Measurements from ENCODE around the gene WDSUB1.

The WDSUB1 gene

DNA sequence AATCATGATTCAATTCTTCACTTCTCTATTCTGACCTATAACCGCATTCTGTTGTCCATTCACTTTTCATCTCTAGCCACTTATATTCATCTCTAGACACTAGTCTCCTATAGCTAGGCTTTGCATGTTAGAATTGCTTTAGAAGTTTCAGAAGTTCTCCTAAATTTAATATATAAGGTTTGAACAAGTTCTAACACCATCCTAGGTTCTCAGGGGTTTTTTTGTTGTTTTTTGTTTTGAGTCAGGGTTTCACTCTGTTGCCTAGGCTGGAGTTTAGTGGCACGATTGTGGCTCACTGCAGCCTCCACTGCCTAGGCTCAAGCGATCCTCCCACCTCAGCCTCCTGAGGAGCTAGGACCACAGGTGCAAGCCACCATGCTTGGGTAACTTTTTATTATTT, 19.9 kb downstream of the WDSUB1 start:
- no peak for DNase-seq (ENCODE audit: low read depth in 2 of 2)

DNA sequence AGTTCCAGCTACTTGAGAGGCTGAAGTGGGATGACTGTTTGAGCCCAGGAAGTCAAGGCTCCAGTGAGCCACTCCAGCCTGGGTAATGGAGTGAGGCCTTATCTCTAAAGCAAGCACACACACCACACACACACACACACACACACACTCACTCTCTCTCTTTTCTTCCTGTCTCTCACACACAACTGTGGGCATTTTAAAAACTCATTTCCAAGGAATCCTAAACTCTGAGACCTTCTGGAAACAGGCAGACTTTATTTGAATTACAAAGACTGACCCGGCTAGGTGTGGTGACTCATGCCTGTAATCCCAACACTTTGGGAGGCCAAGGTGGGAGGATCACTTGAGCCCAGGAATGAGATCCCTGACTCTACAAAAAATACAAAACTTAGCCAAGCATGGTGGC, 21.3 kb downstream of the WDSUB1 start:
- DNase-seq (ENCODE audit: low read depth in 2 of 2), result no peak

DNA sequence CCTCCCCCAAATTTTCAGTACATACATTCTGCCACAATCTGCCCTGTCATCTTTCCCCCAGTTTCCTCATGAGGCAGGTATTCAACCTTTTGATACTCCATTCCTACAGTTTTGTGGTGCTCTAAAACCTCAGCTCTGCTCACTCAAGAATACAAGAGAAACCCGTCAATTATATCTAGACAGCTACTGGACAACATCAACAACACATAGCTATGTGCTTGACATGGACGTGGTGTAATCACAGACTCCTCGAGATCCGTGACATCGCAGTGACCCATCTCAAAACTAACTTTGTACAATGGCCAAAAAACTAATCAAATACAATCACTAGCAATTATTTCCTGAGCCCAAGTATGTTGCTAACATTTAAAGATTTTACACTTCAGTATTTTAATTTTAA, 23.6 kb downstream of the WDSUB1 start:
- DNase-seq (ENCODE audit: low read depth in 2 of 2), result no peak

DNA sequence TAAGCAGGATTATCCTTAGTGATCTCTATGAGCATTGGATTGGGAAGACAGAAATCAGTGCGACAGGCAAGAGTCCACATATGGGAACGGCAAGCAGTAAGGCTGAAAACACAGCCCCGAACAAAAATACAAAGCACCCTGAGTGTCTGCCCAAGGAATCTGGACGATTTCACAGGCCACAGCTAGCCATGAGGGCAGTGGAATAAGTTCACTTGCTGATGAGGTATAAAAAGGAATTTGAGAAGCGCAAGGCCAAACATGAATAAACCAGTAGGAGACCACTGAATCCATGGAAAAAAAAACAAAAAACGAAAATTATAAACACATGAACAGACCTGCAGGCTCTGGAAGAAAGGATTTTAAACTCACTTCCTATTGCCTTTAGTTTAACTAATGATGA, 24.3 kb downstream of the WDSUB1 start:
- no peak for DNase-seq (ENCODE audit: low read depth in 2 of 2)

DNA sequence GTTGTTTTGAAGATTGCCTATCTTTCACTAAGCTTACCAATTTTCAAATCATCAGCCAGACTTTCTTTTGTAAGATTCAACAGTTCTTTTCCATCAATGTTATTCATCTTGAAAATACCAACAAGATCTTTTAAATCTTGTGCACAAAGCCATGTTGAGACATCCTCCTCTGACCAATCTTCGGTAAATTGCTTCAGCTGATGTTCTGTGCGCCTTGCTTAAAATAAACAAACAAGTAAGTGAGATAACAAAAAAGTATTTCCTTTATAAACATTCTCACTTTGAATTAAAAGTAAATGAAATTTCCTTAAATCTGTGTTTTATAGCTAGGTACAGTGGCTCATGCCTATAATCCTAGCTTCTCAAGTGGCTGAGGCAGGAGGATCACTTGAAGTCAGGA, 30.3 kb downstream of the WDSUB1 start:
- no peak for DNase-seq (ENCODE audit: low read depth in 2 of 2)

DNA sequence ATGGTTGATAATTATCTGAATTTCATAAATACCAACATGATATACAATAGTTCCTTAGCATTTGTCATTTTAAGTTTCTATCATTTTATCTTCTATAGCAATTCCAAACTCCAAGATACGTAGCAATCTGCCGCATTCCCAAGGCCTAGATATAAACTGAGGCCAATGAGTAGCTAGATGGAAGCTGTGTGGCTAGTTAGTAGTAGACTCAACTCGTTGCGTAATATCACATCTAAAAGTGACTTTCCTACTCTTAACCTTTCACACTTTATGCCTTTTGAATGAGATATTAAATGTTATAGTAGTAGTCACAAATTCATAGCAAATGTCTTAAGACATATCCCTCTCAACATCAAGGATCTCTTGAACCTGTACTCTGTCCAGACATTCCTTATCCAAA, 33.6 kb downstream of the WDSUB1 start:
- DNase-seq (ENCODE audit: low read depth in 2 of 2), result no peak

DNA sequence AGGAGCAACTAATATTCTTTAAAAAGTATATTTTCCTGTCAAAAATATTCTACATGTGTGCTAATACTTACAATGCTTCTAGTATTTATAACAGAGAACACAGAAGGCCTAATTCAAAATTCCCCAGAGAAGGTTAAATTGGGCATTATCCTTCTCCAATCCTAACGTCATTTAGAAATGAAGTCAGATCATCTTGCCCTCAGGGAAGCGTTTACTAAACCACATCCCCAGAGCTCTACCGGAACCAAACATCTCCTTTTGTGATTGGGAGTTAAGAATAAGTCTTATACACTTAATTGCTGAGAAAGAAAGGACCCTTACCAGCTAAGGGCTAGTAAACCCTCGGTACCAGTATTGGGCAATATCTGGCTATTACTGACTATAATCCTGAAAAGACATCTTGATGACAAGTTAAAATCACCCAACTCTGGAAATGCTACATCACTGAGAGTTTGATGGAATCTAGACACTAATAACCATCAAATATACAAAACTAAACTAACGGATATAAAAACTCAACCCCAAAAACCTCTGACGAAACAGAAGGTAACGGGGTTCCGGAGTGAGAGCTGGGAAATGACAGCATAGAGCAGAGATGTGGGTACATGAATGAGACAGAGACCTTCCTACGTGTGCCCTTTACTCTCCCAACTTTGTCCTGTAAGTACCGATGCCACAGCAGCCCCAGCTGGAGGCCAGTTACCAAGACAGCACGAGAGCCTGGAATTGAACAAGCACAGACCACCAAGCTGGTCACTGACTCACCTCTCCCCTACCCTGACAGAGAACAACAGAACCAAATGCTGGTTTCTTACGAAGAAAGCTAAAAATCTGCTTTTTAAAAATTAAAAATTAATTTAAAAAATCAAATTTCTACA, 35.0 kb downstream of the WDSUB1 start:
- no peak for DNase-seq (ENCODE audit: low read depth in 2 of 2)

DNA sequence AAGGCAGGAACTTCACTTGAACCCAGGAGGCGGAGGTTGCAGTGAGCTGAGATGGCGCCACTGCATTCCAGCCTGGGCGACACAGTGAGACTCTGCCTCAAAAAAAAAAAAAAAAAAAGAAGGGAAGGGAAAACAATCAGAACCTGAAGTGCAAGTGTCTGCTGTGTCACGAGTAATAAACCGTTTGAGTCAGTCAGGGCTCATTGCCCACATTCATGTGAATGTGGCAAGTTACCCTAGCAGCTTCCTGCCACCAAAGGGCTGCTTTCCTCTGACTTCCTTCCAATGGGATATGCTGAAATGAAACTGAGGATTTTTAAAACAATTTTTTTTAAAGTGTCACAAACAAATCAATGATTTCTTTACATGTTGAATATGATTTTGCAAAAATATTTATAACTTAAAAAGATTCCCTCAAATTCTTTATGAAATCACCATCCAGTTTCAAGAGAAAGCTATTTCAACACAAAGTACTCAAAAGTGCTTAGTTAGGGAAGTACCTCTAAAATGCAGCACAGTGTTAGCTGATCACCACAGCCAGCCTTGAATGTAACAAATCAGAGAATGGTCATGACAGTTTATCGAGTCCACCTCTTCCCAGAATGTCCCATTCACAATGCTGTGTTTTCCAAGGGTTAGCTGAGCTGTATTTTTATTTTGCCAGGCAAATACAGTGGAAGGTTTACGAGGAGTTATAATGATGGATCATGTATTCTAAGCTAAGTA, 36.4 kb downstream of the WDSUB1 start:
- no peak for DNase-seq (ENCODE audit: low read depth in 2 of 2)

DNA sequence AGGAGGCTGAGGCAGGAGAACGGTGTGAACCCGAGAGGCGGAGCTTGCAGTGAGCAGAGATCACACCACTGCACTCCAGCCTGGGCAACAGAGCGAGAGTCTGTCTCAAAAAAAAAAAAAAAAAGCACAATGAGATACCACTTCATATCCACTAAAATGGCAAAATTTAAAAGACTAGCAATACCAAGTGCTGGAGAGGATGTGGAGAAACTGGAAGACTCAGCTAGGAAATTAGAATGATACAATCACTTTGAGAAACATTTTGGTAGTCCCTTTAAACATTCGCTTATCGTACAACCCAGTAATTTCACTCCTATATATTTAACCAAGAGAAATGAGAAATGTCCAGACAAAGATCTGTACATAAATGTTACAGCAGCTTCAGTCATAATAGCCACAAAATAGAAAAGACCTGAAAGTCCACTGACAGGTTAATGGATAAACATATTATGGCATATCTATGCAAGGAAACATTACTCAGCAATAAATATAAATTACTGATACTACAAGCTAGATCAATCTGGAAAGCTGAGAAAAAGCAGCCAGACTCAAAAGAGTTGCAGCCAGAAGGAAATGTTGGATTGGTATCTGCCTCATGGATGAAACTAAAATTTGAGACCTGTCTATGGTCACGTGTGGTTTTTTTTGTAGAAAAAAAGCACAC, 40.0 kb downstream of the WDSUB1 start:
- no peak for DNase-seq (ENCODE audit: low read depth in 2 of 2)

DNA sequence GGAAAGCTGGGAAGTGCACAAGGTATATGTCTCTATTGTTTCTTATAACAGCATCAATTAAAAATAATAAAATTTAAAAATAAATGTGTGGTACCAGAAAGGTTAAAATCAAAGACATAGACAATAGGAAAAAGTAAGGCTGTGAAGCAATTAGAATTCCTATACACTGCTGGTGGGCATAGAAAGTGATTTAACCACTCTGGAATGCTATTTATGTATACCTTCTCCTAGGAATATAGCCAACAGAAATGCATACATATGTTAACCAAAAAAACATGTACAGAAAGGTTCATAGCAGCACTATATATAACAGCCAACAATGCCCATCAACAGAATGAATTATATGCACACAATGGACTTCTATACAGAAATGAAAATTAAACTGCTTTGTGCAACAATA, 43.0 kb downstream of the WDSUB1 start:
- no peak for DNase-seq (ENCODE audit: low read depth in 2 of 2)

DNA sequence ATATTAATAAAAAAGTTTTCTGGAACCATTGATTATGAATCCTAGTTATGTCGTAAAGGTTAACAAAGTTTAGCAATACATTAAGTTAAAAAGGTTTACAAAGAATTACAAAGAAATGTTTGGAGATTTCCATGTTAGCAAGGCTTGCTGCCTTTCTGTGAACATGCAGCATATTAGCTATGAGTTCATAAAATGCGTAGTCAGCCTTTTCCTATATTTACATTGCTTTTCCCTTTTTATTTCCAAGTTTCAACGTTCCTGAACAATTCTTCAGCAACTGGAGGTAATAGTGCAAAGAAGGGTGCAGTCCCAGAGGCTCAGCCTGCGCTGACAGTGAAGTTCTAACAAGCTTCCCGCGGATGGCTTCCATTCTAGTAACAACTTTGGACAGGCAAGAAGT, 51.6 kb downstream of the WDSUB1 start:
- no peak for DNase-seq (ENCODE audit: low read depth in 2 of 2)

DNA sequence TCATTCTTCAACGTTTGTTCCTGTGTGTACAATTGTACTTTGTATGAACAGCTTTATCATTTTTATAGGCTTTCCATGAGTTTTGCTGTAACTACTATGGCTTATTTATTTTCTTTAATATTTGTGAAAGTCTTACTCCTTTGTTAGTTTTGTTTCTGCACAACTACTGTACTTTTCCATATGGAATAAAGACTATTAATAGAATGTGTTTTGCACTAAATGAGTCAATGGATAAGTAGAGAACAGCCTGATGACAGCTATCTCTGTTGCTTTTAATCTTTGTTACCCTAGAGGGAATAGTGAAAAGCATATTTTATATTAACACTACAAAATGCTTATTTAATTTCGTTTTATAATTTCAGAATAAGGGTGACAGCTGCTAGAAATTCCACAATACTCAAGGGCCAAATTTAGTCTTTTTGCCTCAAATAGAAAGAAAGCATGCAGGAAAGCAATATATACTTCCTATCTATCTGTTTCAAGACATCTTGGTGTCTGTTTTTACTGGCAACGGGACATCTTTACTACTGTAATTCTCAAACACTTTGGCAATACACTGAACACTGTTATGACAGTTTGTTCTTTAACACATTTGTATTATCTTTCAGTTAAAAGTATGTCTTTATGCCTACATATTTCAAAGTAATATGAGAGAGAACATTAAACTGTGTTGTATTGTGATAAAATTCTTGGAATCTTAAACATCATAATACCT, 53.9 kb downstream of the WDSUB1 start:
- no peak for DNase-seq (ENCODE audit: low read depth in 2 of 2)

DNA sequence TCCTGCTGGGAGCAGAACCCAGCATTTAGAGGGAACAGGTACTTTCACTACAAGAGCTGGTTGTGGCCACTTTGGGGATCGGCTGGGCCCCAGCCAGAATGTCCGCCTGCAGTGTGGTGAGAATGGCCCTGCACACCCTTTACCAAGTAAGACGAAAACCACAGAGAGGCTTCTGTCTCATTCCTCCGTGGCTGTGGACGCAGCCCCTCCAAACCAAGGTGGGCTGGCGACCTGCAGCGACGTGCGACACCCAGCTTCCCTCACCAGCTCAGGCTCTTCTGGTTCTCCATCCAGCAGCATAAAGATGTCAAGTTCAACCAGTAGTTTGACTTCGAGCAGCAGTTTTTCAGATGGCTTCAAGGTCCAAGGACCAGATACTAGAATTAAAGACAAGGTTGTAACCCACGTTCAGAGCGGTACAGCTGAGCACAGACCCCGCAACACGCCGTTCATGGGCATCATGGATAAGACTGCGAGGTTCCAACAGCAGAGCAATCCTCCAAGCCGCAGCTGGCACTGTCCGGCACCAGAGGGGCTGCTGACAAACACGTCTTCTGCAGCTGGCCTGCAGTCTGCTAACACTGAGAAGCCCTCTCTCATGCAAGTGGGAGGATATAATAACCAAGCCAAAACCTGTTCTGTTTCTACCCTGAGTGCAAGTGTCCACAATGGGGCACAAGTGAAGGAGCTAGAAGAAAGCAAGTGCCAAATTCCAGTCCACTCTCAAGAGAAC, 56.2 kb downstream of the WDSUB1 start:
- no peak for DNase-seq (ENCODE audit: low read depth in 2 of 2)

DNA sequence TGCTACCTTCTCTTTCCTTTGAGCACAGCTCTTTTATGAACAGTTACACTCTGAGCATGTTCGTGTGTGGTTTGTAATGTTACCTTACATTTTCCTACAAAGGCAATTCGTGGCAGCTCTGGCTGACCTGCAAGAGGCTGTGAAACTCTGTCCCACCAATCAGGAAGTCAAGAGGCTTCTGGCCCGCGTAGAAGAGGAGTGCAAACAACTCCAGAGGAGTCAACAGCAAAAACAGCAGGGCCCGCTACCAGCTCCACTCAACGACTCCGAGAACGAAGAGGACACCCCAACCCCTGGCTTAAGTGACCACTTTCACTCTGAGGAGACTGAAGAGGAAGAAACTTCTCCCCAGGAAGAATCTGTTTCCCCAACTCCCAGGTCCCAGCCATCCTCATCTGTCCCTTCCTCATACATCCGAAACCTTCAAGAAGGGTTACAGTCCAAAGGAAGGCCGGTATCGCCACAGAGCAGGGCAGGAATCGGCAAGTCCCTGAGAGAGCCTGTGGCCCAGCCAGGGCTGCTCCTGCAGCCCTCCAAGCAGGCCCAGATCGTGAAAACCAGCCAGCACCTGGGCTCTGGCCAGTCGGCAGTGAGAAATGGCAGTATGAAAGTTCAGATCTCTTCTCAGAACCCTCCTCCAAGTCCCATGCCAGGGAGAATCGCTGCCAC, 56.9 kb downstream of the WDSUB1 start:
- DNase-seq (ENCODE audit: low read depth in 2 of 2), result no peak

DNA sequence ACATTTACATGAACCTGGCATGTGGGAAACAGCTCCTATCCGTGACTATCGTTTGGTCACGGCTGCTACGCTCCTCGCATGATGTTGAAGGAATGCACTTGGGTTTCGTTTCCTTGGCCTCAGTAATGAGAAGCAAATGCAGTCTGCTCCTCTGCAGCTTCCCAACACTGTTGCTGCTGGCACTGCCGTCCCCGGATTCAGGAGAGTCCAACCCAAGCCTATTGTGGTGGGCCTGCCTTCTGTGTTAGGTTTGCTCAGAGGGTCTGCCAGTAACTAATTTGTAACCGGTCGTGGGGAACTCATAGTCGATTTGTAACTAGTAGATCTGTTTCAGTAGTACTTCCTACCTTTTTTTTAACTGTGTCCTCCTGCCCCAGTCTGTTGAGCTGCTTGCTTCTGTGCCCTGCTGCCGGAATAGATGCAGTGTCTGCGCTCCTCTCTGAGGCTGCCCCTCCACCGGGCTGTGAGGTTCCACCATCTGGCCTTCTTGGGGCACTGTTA, 58.4 kb downstream of the WDSUB1 start:
- no peak for DNase-seq (ENCODE audit: low read depth in 2 of 2)

DNA sequence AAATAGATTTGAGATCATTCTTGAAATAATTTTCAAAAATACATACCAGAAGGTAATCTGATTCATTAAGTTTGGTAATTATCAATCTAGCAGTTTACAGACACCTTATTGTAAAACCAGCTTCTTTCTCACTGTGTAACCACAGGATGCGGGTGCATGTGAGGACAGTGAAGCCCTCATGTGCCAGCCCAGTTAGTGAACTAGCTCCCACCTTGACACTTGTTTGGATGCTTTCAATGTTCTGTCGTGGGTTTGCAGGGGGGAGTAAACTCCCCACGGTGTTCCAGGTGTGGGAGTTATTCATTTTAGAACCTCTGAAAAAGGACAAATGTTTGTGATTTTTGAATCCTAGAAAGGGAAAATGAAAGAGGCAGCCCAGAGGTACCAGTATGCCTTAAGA, 59.0 kb downstream of the WDSUB1 start:
- no peak for DNase-seq (ENCODE audit: low read depth in 2 of 2)

DNA sequence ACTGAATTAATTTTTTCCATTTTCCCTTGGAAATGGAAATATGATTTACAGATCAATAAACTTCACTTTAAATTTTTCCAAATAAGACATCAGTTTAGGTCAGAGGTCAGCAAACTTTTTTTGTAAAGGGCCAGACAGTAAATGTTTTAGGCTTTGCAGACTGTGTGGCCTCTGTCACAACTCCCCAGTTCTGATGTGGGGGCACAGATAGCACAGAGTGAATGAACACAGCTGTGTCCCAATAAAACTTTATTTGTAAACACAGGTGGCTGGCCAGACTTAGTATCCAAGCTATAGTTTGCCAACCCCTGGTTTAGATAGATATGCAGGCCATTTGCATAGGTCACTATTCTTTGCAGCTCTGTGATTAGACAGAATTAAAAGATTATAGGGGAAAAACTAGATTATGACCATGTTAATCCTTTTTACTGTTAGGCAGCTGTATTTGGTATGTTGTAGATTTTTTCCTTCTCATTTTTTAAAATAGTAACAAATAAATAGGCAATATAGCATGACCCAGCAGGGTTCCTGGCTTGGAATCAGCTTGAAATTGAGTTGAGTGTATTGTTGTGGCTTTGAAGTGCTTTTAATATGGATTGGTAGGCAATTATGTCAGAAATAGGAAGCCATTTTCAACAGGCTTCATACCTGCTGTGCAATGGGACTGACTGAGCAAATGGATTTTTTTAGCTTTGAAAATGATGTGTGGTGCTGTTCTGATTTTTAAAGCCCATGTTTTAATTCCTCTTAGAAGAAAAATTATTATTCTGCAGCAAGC, 59.7 kb downstream of the WDSUB1 start:
- DNase-seq (ENCODE audit: low read depth in 2 of 2), result no peak

DNA sequence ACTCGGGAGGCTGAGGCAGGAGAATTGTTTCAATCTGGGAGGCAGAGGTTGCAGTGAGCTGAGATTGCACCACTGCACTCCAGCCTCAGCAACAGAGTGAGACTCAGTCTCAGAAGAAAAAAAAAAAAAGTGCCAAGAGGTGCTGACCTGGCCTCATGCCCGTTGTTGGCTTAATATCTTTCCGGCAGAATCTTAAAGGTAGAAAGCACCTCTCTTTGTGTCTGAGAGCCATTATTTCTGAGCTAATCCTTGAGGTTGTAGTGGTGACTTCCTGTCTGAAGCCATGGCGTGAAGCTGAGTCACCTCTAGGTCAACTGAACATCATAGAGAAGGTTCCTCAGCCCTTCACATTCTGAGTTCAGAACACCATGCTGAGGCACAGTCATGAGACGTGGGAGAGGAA, 60.4 kb downstream of the WDSUB1 start:
- DNase-seq (ENCODE audit: low read depth in 2 of 2), result peak in 1 of 2 donors; percentile 21

DNA sequence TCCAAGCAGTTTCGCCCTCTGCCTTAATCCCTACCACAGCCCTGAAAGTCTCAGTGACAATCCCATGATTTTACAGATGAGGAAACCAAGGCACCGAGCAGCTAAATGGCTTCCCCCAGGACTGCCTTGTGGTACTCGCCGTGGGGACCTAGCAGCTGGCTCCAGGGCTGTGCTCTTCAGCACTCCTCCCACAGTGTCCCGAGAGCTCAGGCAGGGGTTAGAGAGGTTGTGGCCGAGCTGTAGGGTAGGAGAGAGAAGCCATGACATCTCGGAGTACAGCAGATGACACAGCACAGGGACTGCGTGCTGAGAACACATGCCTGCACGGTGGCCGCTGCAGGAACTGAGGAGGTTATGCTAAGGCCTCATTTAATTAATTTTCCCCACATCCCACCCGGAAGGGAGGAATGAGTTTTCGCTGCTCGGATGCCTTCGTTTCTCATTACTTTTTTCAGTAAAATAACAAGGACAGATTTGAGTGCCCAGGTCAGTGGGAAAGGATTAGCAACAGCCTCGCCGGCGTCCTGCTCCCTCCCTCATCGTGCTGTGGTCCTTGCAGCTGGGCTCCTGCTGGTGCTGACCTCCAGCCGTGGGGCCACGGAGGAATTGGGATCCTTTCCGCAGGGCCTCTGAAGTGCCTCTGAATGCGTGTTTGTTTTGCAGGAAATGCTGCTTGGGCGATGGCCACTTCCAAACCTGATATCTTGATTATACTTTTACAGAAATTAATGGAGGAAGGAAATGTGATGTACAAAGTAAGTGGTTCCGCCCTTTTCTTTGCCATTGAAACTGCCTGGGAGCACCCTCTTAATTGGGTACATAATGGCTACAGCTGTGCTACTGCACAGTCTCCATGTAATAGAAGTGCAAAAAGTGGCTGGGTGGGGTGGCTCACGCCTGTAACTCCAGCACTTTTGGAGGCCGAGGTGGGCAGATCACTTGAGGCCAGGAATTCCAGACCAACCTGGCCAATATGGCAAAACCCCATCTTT, 61.2 kb downstream of the WDSUB1 start:
- no peak for DNase-seq (ENCODE audit: low read depth in 2 of 2)
